GM21723 (cell line): ENCODE results near the gene ALX4.

Experiments used
- ATAC-seq: cut with Tn5 transposase; IDR thresholded peaks from one replicate; pipeline ENCODE4 v1.9.1; 2021; ENCODE audit warnings: mild to moderate bottlenecking, moderate library complexity; ENCODE audit not compliant: unreplicated experiment

ALX4 gene

DNA sequence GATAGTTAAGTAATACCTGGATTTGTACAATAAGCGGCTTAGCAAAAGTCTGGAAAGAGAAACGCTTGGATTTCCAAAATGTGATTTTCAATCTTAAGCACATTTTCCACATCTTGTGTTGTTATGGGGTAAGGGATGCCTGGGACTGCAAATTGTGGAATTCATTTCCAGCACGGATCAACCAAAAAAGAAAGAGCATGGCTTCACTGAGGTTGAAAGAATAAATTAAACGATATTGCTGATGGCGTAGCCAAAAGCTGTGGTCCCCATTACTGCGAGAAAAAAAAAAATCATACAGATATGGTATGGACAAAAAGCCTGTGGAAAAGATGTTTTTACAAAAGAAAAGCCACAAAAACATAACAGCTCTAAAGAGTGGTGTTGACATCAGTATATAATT is 26.0 kb upstream of the ALX4 start:
- no peak for ATAC-seq

DNA sequence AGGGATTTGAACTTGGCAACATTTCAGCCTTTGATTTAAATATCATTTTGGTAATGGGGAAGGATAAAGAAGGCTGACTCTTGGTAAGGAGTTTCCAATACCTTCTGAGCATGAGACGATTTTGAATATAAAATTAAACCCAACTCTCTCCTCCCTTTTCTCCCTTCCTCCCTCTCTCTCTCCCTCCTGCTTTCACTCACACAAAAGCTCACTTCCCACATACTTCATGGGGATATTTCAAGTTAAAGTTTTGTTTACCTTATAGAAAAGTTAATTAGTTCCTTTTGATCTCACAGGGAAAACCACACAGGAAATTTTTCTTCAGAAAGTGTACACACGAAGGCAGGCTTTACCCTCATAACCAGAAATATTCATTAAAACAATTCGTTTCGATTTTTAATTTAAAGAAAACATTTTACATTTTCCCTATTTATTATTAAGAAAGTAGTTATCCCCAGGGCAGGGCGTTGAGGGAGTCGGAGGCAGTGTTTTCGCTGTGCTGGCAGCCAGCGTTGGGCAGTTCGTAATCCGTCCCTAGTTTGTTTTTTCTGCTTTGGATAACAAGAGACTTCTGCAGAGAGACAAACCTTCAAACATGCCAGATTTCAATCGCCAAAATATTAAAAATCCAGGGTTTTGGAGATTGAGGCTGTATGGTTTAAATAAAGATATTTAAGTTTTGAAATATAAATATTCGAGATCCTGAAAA is 25.3 kb upstream of the ALX4 start:
- ATAC-seq, result no peak

DNA sequence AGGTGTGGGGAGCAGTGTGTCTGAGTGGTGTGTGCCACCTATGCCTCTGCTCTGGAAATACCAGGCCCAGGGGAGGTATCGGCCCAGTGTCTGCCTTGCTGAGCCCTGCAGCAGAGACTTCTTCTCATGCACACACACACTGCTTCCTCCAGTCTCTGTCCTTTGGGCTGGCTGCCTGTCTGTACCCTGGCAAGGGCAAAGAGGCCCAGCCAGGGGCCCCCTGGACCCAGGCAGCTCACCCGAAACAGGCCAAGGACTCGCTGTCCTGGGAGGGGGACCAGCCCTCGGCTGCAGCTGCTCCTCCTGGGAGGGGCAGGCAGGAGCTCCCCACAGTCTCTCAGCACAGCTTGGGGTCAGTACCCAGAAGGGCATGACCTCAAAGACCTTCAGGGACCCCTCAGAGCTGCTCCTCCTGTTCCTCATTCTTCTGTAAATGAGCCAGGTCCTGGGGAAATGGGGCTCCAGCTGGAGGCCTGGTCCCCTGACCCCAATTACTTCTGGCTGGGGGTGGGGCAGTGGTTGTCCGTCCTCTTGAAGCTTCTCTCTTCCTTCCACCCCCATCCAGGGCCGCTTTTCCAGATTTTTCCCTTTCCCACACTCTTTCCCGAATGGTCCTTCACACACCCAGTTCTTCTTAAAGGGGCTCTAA is 24.5 kb upstream of the ALX4 start:
- no peak for ATAC-seq

DNA sequence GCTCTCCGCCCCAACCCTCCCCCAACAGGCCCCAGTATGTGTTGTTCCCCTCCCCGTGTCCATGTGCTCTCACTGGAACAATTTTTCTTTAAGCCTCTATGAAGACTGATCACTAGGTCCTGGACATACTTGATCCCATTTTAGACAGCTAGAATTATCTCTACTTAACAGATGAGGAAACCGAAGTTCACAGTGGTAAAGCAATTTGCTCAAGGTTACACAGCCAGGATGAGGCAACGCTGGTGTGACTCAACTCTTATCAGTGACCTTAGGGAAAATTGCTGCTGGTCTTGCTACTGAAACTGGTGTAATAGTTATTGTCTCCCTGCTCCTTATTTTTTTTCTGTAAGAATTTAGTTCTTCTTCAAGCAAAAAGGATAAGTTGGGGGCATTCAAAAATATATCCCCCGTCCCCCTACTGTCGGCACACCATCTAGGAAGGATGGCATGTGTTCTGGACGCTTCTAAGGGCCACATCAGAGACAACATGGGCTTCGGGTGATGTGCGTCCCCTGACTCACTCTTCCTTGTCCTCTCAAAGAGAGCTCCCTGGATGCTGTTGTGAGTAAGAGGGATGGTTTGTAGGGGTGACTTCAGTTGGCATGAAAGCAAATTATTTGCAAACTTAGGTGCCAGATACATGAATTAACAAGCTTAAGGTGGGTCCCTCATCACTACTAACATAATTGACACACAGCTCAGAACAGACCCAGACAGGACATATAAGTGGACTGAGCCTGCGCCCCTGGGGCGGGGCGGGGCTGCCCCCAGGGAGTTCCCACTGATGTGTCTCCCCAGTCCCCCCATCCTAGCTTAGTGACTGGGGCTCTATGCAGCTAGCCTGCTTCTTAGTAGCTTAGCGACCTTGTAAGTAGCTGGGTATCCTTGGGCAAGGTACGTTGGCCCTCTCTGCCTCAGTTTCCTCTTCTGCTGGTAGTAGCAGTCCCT is 23.6 kb upstream of the ALX4 start:
- no peak for ATAC-seq

DNA sequence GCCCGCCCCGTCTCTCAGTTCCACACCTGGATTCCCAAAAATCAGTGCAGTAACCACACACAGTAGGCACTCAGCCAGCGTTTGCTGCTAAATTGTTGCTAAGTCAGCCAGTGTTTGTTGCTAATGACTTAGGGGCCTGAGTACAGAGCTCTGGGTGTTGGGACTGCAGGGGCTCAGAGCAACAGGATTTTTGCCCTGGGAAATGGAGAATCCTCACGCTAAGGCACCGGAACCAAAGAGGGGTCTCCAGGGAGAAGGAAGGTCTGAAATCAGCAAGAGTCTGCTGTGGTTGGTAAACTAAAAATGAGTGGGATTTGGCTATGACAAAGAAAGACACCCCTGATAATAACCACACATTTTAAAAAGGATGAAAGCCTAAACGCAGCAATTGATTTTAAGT is 22.7 kb upstream of the ALX4 start:
- no peak for ATAC-seq

DNA sequence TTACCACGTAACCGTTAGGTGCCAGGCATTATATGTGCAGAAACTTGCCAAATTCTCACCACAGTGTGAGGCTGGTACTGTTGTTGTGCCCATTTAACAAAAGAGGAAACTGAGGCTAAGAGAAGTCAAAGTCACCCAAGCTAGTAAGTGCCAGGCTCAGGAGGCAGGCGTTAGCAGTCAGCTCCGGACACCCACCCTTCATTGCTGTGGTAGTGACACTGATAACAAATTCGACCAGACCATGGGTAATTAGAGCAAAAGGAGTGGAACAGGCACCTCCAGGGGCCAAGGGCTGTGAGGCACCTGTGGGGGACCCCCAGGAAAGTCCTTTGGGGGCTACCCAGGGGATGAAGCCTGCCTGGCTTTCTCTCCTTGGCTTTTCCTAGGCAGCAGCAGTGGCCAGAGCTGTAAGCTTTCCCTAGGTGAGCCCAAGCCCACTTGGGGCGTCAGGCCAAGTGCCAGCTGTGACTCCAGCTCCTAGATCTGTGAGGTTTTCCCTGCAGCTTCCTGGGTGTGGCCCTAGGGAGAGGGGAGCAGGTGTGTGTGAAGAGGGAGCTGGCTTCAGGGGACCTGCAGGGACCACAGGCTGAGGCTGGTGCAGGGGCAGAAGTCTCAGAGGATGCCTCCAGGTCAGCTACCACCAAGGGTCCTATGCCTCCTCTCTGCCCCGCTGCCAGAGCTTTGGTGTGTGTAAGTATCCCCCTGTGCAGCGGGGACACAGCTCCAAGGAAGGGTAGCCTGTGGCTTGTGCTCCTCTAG is 19.7 kb upstream of the ALX4 start:
- no peak for ATAC-seq

DNA sequence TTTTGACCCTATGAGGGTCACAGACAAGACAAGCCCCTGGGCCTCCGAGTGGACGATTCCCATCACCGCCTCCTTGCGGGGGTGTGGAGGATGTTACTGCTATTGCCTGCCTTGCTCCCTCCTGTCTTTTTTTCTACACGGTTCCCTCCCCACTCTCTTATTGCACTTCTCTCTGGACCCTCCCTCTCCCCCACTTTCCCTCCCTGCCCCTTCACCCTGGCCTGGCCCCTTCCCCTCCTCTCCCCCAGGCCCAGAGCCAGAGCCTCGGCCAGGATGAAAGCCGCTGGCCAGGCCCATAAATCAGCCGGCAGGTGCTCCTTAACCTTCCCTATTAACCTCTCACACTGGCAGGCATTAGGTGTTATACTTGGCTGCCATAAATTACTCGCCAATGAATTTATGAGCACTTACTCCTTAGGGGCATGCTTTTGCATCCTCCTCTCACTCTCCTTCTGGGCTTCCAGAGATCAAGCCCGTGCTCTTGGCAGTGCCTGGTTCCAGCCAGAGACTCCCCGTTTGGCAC is 18.3 kb upstream of the ALX4 start:
- ATAC-seq, result no peak

DNA sequence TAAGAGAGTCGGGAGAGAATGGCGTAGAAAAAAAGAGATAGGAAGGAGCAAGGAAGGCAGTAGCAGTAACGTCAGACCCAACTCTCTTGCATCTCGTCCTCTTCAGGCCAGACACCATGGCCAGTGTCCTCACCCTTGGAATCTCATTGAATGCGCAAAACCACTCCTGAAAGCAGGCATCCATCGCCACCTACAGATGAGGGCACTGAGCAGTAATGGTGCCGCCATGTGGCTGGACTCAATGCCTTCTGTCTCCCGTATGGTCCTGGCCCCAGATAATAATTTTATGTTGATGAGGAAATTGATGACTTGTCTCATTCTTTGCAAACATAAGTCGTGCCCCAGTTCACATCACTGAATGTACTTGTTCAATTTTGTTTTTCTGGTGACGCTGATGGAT is 17.8 kb upstream of the ALX4 start:
- no peak for ATAC-seq

DNA sequence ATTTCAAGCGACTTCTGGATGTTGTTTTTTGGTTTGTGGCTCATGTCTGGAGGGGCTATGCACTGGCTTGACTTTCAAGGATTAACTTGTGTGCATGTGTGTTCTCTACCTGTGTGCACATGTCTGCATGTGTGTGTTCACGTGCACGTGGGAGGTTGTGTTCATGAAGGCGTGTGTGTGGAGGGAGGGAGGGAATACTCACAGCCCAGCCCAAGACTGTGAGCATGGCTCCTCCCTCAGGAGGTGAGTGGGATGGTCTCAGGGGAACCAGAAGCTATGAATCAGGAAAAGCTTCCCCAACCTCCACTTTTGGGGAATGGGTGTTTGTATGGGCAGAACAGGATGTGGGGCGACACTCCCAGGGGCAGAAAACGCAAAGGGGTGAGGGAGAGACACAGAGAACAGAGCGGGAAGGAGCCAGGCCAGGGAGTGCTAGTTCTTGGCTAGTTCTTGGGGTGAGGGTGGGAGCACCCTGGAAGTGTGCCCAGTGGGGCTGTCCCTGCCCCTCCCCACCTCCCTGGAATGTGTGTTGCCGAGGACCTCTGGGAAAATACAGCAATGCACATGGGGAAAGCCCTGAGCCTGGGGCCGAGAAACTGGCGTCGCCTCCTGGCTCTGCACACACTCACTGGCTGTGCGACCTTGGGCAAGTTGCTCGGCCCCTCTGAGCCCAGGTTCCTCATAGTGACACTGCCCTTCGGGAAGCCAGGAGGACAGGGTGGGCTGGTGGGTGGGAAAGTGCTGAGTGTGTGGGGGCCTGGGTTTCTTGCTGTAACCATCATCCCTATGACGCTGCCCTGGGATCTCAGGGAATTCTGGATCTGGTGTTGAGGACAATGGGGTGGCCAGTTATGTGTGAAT is 16.9 kb upstream of the ALX4 start:
- ATAC-seq, result no peak

DNA sequence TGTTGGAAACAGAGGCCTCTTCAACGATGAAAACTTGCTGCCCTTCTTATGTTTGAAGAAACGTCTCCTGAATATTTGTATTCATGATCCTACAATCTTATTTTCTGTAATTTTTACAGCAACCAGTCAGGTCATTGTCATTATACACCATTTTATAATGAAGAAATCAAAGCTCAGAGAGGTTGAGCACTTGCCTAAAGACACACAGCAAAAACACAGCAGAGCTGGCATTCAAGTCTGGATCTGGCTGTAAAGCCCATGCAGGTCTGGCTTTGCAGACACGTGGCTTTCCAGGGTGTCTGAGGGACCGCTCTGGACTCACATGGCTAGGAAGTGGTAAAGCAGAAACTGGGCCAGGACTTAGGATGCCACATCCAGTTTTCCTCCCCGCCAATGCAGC is 15.8 kb upstream of the ALX4 start:
- no peak for ATAC-seq

DNA sequence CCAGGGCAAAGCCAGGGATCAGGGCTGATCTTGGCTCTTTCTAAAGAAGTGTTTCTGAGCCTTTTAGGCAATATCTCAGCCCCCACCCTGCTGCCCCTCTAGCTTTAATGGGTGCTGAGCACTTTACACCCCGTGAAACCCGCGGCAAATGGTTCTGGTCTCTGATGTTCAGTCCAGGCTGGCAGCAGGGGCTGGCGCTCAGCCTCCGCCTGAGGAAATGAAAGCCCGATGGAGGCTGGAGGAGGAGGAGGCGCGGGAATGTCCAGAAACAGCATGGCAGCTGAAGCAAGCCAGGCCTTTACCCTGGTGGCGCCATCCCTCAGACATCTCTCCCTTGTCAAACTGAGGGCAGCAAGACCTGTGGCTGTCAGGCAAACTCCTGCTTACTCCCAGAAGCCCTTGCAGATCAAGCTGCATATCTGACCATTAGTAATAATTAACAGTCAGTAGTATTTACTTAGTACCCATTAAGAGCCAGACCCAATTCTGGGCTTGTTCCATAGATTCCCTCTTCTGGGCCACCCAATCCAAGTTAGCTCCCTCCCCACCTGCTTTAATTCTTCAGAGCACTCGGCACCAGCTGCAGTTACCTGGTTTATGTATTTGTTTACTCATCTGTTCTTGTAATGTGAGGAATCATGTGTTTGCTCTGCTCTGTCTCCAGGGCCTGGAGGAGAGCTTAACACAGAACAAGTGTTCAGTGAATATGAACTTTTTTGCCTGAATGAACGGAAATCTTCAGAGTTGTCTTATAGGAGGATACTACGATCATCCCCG is 15.0 kb upstream of the ALX4 start:
- no peak for ATAC-seq

DNA sequence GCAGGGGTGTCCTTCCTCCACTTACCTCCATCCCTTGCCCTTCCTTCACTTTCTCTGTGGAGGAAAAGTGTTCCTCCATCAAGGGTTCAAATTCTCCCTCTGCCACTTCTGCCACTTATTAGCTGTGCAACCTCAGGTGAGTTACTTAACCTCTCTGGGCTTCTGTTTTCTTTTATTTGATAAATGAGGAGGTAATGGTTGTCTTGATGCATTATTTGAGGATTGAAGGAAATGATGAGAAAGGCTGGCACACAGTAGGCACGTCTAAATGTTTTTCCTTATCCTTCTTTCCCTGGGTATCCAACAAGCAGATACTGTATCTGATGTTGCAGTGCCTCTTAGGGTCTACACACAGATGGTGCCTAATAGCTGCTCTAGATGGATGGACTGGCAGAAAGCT is 14.3 kb upstream of the ALX4 start:
- no peak for ATAC-seq

DNA sequence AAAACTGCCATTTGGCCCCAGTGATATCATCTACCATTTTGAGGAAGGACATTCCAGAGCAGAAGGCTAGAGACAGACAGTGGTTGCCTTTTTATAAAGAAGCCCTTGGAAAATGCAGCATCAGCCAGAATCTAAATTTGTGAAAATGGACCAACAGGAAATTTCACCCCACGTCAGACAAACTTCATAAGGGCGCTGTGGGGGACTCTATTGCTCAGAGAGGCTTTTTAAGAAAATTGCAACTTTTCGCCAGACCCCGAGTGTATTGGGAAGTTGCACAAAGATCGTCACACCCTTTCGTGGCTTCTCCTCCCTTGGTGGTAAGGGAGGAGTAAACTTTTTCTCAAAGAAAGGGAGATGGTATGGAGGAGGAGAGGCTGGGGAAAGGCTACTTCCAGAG is 12.3 kb upstream of the ALX4 start:
- ATAC-seq, result no peak

DNA sequence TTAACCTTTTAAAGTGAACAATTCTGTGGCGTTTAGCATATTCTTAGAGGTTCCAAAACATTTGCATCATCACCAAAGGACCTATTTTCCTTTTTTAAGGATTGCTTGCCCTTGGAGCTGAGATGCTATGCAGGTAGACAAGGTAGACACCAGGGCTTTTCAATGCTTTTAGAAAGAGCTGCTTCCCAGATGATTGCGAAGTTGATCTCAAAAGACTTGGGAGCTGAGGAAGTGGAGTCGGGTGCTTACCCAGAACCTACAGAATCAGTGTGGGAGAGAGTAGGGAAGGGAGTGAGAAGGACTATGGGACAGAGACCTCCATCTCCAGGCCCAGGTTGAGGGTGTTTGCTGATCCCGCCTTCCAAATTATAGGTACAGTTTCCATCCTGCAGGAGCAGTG is 11.1 kb upstream of the ALX4 start:
- no peak for ATAC-seq

DNA sequence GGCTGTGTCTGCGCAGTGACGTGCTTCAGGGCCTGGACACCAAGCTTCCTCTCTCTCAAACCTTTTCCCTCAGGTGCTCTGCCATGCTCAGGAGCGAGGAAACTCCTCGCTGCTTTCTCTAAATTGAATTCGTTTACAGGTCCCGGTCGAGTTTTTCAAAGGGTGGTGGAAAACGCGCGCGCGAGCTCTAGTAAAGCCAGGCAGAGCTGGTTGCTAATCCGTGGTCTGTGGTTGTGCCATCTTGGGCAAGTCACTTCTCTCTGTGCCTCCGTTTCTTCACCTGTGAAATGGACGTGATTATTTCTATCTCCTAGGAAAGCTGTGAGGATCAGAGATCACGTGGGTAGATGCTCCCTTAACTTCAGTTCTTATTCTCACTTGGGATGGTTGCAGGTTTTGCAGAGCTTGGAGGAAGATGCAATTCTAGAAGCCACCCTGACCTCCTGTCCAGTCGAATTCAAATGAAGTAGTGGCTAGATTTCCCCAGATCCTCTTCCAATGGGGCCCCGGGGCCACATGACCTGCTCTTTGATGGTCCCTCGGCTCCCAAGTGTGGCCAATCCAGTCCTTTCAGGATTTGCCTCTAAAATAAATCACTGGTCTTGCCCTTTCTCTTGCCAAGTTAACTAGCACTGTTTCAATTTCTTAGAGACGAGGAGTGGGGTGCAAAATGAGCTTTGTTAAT is 10.5 kb upstream of the ALX4 start:
- ATAC-seq, result no peak

DNA sequence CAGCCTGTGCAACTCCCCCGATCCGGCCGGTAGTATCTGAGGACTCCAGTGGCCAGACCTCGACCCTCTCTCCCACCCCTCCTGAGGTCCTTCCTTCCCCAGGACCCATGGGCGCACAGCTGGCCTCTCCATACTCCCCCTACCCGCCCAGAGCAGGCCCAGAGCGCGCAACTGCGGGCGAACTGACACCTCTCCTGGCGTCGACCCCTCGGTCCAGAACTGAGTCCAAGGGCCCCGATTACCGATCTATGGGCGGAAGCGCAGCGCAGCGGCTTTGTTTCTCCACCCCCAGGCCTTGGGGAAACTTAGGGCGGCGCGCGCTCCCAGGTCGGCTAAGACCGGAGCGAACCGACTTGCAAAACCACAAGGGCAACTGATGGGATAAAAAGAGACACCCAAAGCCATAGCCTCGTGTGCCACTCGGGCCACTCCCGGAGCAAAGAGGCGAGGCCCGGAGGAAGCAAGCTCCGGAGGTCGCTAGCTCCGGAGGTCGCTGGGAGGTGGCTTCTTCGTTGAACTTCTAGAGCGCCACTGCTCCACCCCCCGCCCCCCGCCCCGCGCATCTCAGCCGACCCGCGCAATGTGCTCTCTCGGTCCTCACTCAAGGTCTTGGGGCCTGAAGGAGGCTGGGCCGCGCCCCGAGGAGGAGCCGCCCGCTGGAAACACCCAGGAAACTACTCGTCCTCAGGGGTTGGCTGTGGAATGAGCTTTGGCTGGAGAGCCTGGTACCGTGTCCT is 9.8 kb upstream of the ALX4 start:
- ATAC-seq, result no peak

DNA sequence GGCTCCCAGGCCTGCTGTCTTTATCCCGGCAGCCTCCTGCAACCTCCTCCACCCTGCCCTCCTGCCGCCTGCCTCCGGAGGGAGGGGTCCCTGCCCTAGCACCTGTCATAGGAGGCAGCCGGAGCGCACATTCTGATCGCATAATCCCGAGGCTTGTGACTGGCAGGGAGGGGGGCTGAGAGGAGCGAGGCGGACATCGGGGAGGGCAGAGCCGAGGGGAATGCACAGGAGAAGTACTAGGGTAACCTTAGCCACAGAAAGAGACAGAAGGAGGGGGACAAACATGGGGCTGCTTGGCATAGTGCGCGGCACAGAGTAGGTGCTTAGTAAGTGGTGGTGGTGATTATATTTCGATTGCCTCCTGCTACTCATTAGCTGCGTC is 9.2 kb upstream of the ALX4 start:
- no peak for ATAC-seq

DNA sequence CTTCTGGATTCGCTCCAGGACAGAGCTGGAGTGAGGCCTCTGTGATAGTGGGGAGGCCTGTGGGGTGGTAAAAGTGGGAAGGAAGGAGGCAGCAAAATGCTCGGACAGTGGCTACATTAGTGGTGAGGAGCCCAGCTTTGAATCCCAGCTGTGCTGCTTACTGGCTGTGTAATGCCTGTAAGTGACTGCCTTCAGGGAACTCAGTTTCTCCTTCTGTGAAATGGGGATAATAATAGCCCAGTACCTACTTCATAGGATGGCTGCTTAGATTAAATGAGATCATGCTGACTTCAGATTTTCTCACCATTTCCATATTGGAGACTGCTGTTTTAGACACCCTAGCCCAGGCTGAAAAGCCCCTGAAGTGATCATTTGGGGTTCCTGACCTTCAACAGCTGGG is 8.4 kb upstream of the ALX4 start:
- ATAC-seq, result no peak
